ENCODE results near the gene LYG1. TPM values are rescaled to one million over a fixed set of nuclear protein-coding genes. Genes with fewer than 3 reads are reported as not detected.

LYG1 gene
- total and polyA plus RNA-seq, 2 of the 8 experiments (the other 6 are each of a cell fraction or from before 2014, with no cell fraction given) = 0.68 to 0.86 TPM

GRCh38 chr2:99336804-99337112 lies 35.8 kb upstream of the LYG1 start (continued):
- no peak for TF ChIP-seq CHD7 (IDR thresholded peaks at IDR 0.05; ENCODE audit: insufficient replicate concordance, low read length)

All from H1 (cell line).